WI38 (cell line): Measurements from ENCODE around the gene CACNA2D1.

Source experiments
- H3K4me3 ChIP-seq: 2 replicates; pipeline ENCODE4 v1.5.1; 2011; ENCODE audit warnings: low read depth, mild to moderate bottlenecking, control low read depth, low read length
- CTCF ChIP-seq: IDR thresholded peaks from 2 replicates; pipeline ENCODE4 v1.5.1; 2012; ENCODE audit warnings: low read depth, mild to moderate bottlenecking, control low read depth, low read length

CACNA2D1 gene

DNA sequence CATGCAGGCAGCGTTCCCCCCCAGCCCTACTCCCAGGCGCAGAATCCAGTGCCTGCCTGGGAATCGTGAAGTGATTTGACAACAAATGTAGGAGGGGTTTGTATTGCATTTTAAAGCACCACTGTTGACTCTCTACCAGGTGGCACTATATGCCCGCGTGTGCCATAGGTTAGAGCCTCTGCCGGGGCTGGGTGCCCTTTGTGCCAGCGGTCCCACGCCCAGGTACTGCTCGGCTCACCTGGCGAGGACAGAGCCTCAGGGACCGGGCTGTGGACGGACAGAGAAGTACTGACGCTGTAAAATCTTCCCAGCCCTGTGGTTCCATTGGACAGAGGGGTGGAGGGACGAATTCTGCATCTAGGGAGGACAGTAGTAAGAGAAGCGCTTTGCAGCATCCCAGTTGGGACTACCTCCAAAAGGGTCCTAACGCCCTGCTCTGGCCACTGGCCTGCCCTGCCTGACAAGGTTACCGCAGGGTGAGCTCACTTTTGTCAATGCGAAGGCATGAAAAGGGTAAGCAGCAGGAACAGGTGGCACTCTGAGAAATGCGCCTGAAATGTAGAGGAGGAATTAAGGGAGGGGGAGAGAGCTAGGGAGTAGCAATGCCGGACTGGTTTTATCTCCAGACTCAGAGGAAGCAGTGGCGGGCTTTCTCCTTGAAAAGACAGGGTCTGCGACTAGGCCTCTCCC is 788 bp upstream of the CACNA2D1 start:
- H3K4me3 ChIP-seq, result peak overlapping the region; percentile 82
- no peak for TF ChIP-seq CTCF

GRCh38 chr7:82443036-82443546 is 486 bp downstream of the CACNA2D1 start:
- peak overlapping the region; percentile 82 for H3K4me3 ChIP-seq
- TF ChIP-seq CTCF, result no peak

DNA sequence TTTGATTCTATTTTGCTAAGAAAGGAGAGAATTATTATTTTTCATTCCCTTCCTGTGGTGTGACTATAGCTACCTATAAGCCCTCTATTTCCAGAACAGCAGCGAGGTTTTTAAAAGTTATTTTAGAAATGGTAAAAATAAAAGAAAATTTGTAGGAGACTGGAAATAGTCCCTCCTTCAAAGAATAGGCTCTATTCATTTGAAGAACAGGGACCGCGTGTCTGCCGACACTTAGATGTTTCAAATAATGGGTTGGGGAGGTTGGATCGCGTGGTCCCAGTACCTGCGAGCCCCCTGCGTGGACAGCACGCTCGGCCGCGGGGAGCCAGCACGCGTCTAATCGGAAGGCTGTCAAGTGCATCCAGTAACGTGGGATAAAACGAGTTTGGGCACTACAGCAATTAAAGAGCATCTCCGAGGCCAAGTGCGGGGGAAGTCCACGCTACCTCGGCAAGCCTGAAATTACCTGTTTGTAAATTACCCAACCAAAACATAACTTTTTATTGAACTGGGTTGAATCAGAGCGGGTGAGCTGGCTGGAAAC is 1.0 kb downstream of the CACNA2D1 start:
- H3K4me3 ChIP-seq, result peak overlapping the region; percentile 82
- no peak for TF ChIP-seq CTCF

DNA sequence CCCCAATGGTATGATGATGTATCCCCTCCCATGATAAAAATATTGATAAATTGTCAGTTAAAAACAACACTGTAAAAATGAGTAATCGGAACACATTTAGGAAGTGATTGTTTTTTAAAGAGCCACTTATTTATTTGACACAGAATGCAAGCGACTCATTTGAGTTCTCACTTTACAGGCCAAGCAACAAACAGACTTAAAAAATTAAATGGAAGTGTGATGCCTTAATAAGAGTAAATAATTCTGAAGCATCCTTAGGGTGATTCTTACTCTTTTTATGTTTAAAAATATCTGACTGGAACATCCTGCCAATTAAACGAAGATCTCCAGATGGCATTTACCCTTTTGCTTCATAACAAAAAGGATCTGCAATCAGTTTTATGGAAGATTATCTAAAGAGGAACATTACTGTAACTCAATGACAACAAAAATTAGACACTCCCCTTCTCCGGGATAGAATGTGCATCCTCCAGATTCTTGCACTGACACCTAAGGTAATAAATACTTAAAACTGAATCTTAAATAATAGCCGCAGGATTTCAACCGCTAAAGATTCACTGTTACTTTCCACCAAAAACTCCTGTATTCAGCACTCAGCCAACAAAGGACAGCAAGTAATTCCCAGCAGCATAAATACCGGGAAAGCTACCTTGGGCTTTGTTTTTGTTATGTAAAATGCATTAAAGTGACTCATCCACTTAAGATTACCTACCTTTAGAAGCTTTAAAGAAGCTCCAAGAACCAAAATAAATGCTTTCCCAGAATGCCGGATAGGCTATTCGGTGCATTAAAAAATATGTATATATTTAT is 1.7 kb downstream of the CACNA2D1 start:
- no peak for TF ChIP-seq CTCF
- peak overlapping the region; percentile 82 for H3K4me3 ChIP-seq

DNA sequence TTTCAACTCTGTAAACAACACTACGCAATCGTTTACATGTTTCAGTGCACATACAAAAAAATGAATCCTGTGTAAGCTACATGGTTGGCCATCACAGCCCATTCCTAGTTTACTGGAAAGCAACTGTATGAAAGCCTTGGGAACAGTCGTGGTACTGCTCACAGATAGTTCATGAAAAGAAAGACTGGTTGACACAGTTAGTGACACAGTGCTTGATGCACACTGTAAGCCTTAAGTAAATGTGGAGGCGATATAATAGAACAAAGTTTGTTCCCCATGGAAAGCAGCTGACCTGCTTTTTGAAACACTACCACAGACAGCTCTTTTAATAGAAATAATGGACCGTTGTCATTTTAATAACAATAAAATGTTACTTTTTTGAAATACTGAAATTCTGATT is 5.1 kb downstream of the CACNA2D1 start:
- no peak overlapping the region for H3K4me3 ChIP-seq
- no peak for TF ChIP-seq CTCF

DNA sequence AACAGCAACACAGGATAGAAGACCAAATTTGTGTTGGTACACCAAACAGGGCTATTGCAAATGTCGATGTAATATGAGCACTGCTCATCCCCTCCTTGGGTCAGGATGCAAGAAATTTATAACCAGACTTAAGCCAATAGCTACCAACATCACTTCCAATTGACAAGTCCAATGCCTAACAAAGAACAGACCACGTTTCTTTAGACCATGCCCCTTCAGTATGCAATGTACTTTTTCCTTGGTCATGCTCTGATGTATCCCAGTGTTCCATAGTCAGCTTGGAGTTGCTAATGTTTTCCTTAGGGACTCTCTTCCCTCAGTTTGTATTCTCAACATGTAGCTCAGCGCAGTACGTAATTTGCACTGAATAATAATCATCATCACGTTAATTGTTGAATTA is 7.8 kb downstream of the CACNA2D1 start:
- no peak overlapping the region for H3K4me3 ChIP-seq
- TF ChIP-seq CTCF, result no peak
